Measurements from ENCODE around the gene KCNAB3.
A peak's percentile ranks its signal among the peaks of the same experiment; 100 is the strongest.

Gene KCNAB3

GRCh38 chr17:7916808-7917207 lies 12.8 kb downstream of the KCNAB3 start:
- H3K27me3 ChIP-seq (ENCODE audit: control insufficient read depth in 1 of 2, insufficient read depth in 2 of 2, low read length in 2 of 2): no peaks in the 10 kb centered on the region
- no peaks in the 10 kb centered on the region for H3K9me3 ChIP-seq (ENCODE audit: control insufficient read depth in 2 of 2, low read length in 2 of 2)
- peaks cover 22% of the 10 kb centered on the region for H3K4me1 ChIP-seq (ENCODE audit: control insufficient read depth, insufficient read depth, low read length)
- H3K36me3 ChIP-seq (ENCODE audit: control insufficient read depth in 2 of 2, insufficient read depth in 2 of 2, low read length in 2 of 2): peaks cover 0 to 2% of the 10 kb centered on the region in 2 donors
- peak overlapping the region; percentile 80 for H3K27ac ChIP-seq (ENCODE audit: low read length)
- peak overlapping the region in 1 of 2 donors; percentile 84 for H3K4me3 ChIP-seq (ENCODE audit: low read length in 2 of 2)
- no peak overlapping the region for H3K9ac ChIP-seq (ENCODE audit: low read length in 2 of 2)

GRCh38 chr17:7916385-7916682 lies 13.3 kb downstream of the KCNAB3 start:
- H3K36me3 ChIP-seq (ENCODE audit: control insufficient read depth in 2 of 2, insufficient read depth in 2 of 2, low read length in 2 of 2): peaks cover 0 to 5% of the 10 kb centered on the region in 2 donors
- H3K27ac ChIP-seq (ENCODE audit: low read length): peak overlapping the region; percentile 80
- peaks cover 22% of the 10 kb centered on the region for H3K4me1 ChIP-seq (ENCODE audit: control insufficient read depth, insufficient read depth, low read length)
- peak overlapping the region; percentile 73 to 81 for H3K9ac ChIP-seq (ENCODE audit: low read length in 2 of 2)
- H3K9me3 ChIP-seq (ENCODE audit: control insufficient read depth in 2 of 2, low read length in 2 of 2): no peaks in the 10 kb centered on the region
- H3K27me3 ChIP-seq (ENCODE audit: control insufficient read depth in 1 of 2, insufficient read depth in 2 of 2, low read length in 2 of 2): no peaks in the 10 kb centered on the region
- H3K4me3 ChIP-seq (ENCODE audit: low read length in 2 of 2): peak overlapping the region; percentile 67 to 84

- Histone ChIP-seq H3K36me3 (ENCODE audit: control insufficient read depth in 2 of 2, insufficient read depth in 2 of 2, low read length in 2 of 2) (peaks cover 3 to 6% of the 10 kb centered on the region in 2 donors), H3K4me3 (ENCODE audit: low read length in 2 of 2) (peak within 1 kb of the TSS; percentile 84 to 88), H3K4me1 (ENCODE audit: control insufficient read depth, insufficient read depth, low read length) (peaks cover 22% of the 10 kb centered on the region), H3K27ac (ENCODE audit: low read length) (peak within 1 kb of the TSS; percentile 87), H3K9ac (ENCODE audit: low read length in 2 of 2) (peak within 1 kb of the TSS; percentile 73 to 81), H3K9me3 (ENCODE audit: control insufficient read depth in 2 of 2, low read length in 2 of 2) (no peaks in the 10 kb centered on the region), H3K27me3 (ENCODE audit: control insufficient read depth in 1 of 2, insufficient read depth in 2 of 2, low read length in 2 of 2) (no peaks in the 10 kb centered on the region)
Observed at GRCh38 chr17:7915611-7916384, 13.9 kb downstream of the KCNAB3 start, which contains the start of gene RNF227. RNF227 (minus strand) TSS chr17:7916289; CDS start chr17:7916195, 94 bp downstream.

- Histone ChIP-seq H3K9me3 (ENCODE audit: control insufficient read depth in 2 of 2, low read length in 2 of 2) (no peaks in the 10 kb centered on the region), H3K36me3 (ENCODE audit: control insufficient read depth in 2 of 2, insufficient read depth in 2 of 2, low read length in 2 of 2) (peaks cover 8 to 11% of the 10 kb centered on the region in 2 donors), H3K4me1 (ENCODE audit: control insufficient read depth, insufficient read depth, low read length) (peaks cover 22% of the 10 kb centered on the region), H3K27ac (ENCODE audit: low read length) (peak overlapping the region; percentile 87), H3K4me3 (ENCODE audit: low read length in 2 of 2) (peak overlapping the region; percentile 84 to 88), H3K27me3 (ENCODE audit: control insufficient read depth in 1 of 2, insufficient read depth in 2 of 2, low read length in 2 of 2) (no peaks in the 10 kb centered on the region), H3K9ac (ENCODE audit: low read length in 2 of 2) (peak overlapping the region; percentile 69 to 73)
Observed at GRCh38 chr17:7915179-7915610, 14.5 kb downstream of the KCNAB3 start.

GRCh38 chr17:7912927-7913524 lies 16.6 kb downstream of the KCNAB3 start:
- Histone ChIP-seq H3K4me1 (ENCODE audit: control insufficient read depth, insufficient read depth, low read length) (peaks cover 22% of the 10 kb centered on the region), H3K9me3 (ENCODE audit: control insufficient read depth in 2 of 2, low read length in 2 of 2) (no peaks in the 10 kb centered on the region), H3K4me3 (ENCODE audit: low read length in 2 of 2) (no peak overlapping the region), H3K36me3 (ENCODE audit: control insufficient read depth in 2 of 2, insufficient read depth in 2 of 2, low read length in 2 of 2) (peaks cover 23 to 24% of the 10 kb centered on the region in 2 donors), H3K27ac (ENCODE audit: low read length) (no peak overlapping the region), H3K27me3 (ENCODE audit: control insufficient read depth in 1 of 2, insufficient read depth in 2 of 2, low read length in 2 of 2) (no peaks in the 10 kb centered on the region), H3K9ac (ENCODE audit: low read length in 2 of 2) (no peak overlapping the region)

GRCh38 chr17:7911116-7911515 lies 18.5 kb downstream of the KCNAB3 start:
- Histone ChIP-seq H3K36me3 (ENCODE audit: control insufficient read depth in 2 of 2, insufficient read depth in 2 of 2, low read length in 2 of 2) (peaks cover 30 to 39% of the 10 kb centered on the region in 2 donors), H3K27me3 (ENCODE audit: control insufficient read depth in 1 of 2, insufficient read depth in 2 of 2, low read length in 2 of 2) (no peaks in the 10 kb centered on the region), H3K27ac (ENCODE audit: low read length) (no peak overlapping the region), H3K9ac (ENCODE audit: low read length in 2 of 2) (no peak overlapping the region), H3K4me1 (ENCODE audit: control insufficient read depth, insufficient read depth, low read length) (peaks cover 13% of the 10 kb centered on the region), H3K4me3 (ENCODE audit: low read length in 2 of 2) (no peak overlapping the region), H3K9me3 (ENCODE audit: control insufficient read depth in 2 of 2, low read length in 2 of 2) (no peaks in the 10 kb centered on the region)

GRCh38 chr17:7910711-7911110 lies 18.9 kb downstream of the KCNAB3 start:
- no peak overlapping the region for H3K27ac ChIP-seq (ENCODE audit: low read length)
- H3K9ac ChIP-seq (ENCODE audit: low read length in 2 of 2): no peak overlapping the region
- no peak overlapping the region for H3K4me3 ChIP-seq (ENCODE audit: low read length in 2 of 2)
- no peaks in the 10 kb centered on the region for H3K9me3 ChIP-seq (ENCODE audit: control insufficient read depth in 2 of 2, low read length in 2 of 2)
- H3K4me1 ChIP-seq (ENCODE audit: control insufficient read depth, insufficient read depth, low read length): peaks cover 10% of the 10 kb centered on the region
- H3K27me3 ChIP-seq (ENCODE audit: control insufficient read depth in 1 of 2, insufficient read depth in 2 of 2, low read length in 2 of 2): no peaks in the 10 kb centered on the region
- peaks cover 31 to 43% of the 10 kb centered on the region in 2 donors for H3K36me3 ChIP-seq (ENCODE audit: control insufficient read depth in 2 of 2, insufficient read depth in 2 of 2, low read length in 2 of 2)

GRCh38 chr17:7910281-7910680 lies 19.4 kb downstream of the KCNAB3 start:
- no peak overlapping the region for H3K27ac ChIP-seq (ENCODE audit: low read length)
- H3K36me3 ChIP-seq (ENCODE audit: control insufficient read depth in 2 of 2, insufficient read depth in 2 of 2, low read length in 2 of 2): peaks cover 35 to 47% of the 10 kb centered on the region in 2 donors
- peaks cover 7% of the 10 kb centered on the region for H3K4me1 ChIP-seq (ENCODE audit: control insufficient read depth, insufficient read depth, low read length)
- H3K27me3 ChIP-seq (ENCODE audit: control insufficient read depth in 1 of 2, insufficient read depth in 2 of 2, low read length in 2 of 2): no peaks in the 10 kb centered on the region
- no peaks in the 10 kb centered on the region for H3K9me3 ChIP-seq (ENCODE audit: control insufficient read depth in 2 of 2, low read length in 2 of 2)
- no peak overlapping the region for H3K9ac ChIP-seq (ENCODE audit: low read length in 2 of 2)
- no peak overlapping the region for H3K4me3 ChIP-seq (ENCODE audit: low read length in 2 of 2)

GRCh38 chr17:7909089-7909488 lies 20.6 kb downstream of the KCNAB3 start:
- peaks cover 47 to 57% of the 10 kb centered on the region in 2 donors for H3K36me3 ChIP-seq (ENCODE audit: control insufficient read depth in 2 of 2, insufficient read depth in 2 of 2, low read length in 2 of 2)
- no peaks in the 10 kb centered on the region for H3K27me3 ChIP-seq (ENCODE audit: control insufficient read depth in 1 of 2, insufficient read depth in 2 of 2, low read length in 2 of 2)
- H3K4me1 ChIP-seq (ENCODE audit: control insufficient read depth, insufficient read depth, low read length): no peaks in the 10 kb centered on the region
- H3K9me3 ChIP-seq (ENCODE audit: control insufficient read depth in 2 of 2, low read length in 2 of 2): no peaks in the 10 kb centered on the region
- H3K4me3 ChIP-seq (ENCODE audit: low read length in 2 of 2): no peak overlapping the region
- no peak overlapping the region for H3K27ac ChIP-seq (ENCODE audit: low read length)
- no peak overlapping the region for H3K9ac ChIP-seq (ENCODE audit: low read length in 2 of 2)

- H3K27me3 ChIP-seq (ENCODE audit: control insufficient read depth in 1 of 2, insufficient read depth in 2 of 2, low read length in 2 of 2): no peaks in the 10 kb centered on the region
- H3K36me3 ChIP-seq (ENCODE audit: control insufficient read depth in 2 of 2, insufficient read depth in 2 of 2, low read length in 2 of 2): peaks cover 70 to 83% of the 10 kb centered on the region in 2 donors
- no peak overlapping the region for H3K9ac ChIP-seq (ENCODE audit: low read length in 2 of 2)
Observed at GRCh38 chr17:7903154-7904103, 26.2 kb downstream of the KCNAB3 start.

More at GRCh38 chr17:7903154-7904103, 26.2 kb downstream of the KCNAB3 start:
- Histone ChIP-seq H3K4me1 (ENCODE audit: control insufficient read depth, insufficient read depth, low read length) (no peaks in the 10 kb centered on the region), H3K27ac (ENCODE audit: low read length) (no peak overlapping the region), H3K9me3 (ENCODE audit: control insufficient read depth in 2 of 2, low read length in 2 of 2) (no peaks in the 10 kb centered on the region), H3K4me3 (ENCODE audit: low read length in 2 of 2) (no peak overlapping the region)
